HG03139 (cell line): Measurements from ENCODE around the gene ULK1.

Experiments used
- ATAC-seq: cut with Tn5 transposase; IDR thresholded peaks from one replicate; pipeline ENCODE4 v1.9.1; 2021; ENCODE audit not compliant: unreplicated experiment

ULK1 gene

GRCh38 chr12:131919051-131919347, 24.6 kb downstream of the ULK1 start:
- ATAC-seq: no peak

GRCh38 chr12:131919366-131920156, 25.1 kb downstream of the ULK1 start:
- ATAC-seq: no peak

- ATAC-seq: no peak
Measured at GRCh38 chr12:131920157-131920508, 25.7 kb downstream of the ULK1 start.

GRCh38 chr12:131920902-131921840, 26.7 kb downstream of the ULK1 start:
- ATAC-seq: no peak

- no peak for ATAC-seq
Measured at GRCh38 chr12:131921866-131922769, 27.7 kb downstream of the ULK1 start.

- ATAC-seq: no peak
Measured at GRCh38 chr12:131922772-131923171, 28.4 kb downstream of the ULK1 start.

GRCh38 chr12:131923260-131923659, 28.8 kb downstream of the ULK1 start:
- ATAC-seq: peak; percentile 72

- ATAC-seq: no peak
Measured at GRCh38 chr12:131927110-131928079, 33.0 kb downstream of the ULK1 start.

GRCh38 chr12:131928080-131928710, 33.8 kb downstream of the ULK1 start:
- no peak for ATAC-seq

GRCh38 chr12:131928711-131929580, 34.5 kb downstream of the ULK1 start, which contains the start of gene PUS1:
Gene PUS1, plus strand, starts transcription at chr12:131929276. Its CDS starts 447 bp downstream, at chr12:131929723.
- peak; percentile 60 for ATAC-seq

- ATAC-seq: no peak
Measured at GRCh38 chr12:131929581-131930456, 35.4 kb downstream of the ULK1 start.

GRCh38 chr12:131930510-131930909, 36.1 kb downstream of the ULK1 start:
- ATAC-seq: no peak

GRCh38 chr12:131933387-131933786, 39.0 kb downstream of the ULK1 start:
- no peak for ATAC-seq

GRCh38 chr12:131934535-131934934, 40.1 kb downstream of the ULK1 start:
- no peak for ATAC-seq

- ATAC-seq: no peak
Measured at GRCh38 chr12:131938082-131938481, 43.7 kb downstream of the ULK1 start.

GRCh38 chr12:131939007-131939406, 44.6 kb downstream of the ULK1 start:
- ATAC-seq: no peak

- no peak for ATAC-seq
Measured at GRCh38 chr12:131940141-131940547, 45.7 kb downstream of the ULK1 start.
